Measurements from ENCODE around the gene CCDC172. TPM values are rescaled to one million over a fixed set of nuclear protein-coding genes. Genes with fewer than 3 reads are reported as not detected.

Gene CCDC172
- total RNA-seq, 1 donor from 2014 or later = not detected

GRCh38 chr10:116418389-116418788 is 94.1 kb downstream of the CCDC172 start:
- intact Hi-C loops (cut with DNase I) = no loop called here

GRCh38 chr10:116421815-116422214 is 97.6 kb downstream of the CCDC172 start:
- Histone ChIP-seq H3K4me3 (no peak overlapping the region), H3K9me3 (no peaks in the 10 kb centered on the region), H3K27ac (no peak overlapping the region), H3K27me3 (no peaks in the 10 kb centered on the region), H3K4me1 (no peaks in the 10 kb centered on the region), H3K36me3 (no peaks in the 10 kb centered on the region)
- no peak for DNase-seq (ENCODE audit: extremely low spot score in 2 of 2)
- intact Hi-C loops (cut with DNase I) = no loop called here
- TF ChIP-seq CTCF (IDR thresholded peaks at IDR 0.05) = no peak

More at GRCh38 chr10:116418389-116418788, 94.1 kb downstream of the CCDC172 start:
- Histone ChIP-seq H3K36me3 (no peaks in the 10 kb centered on the region), H3K9me3 (no peaks in the 10 kb centered on the region), H3K27ac (no peak overlapping the region), H3K27me3 (no peaks in the 10 kb centered on the region), H3K4me3 (no peak overlapping the region), H3K4me1 (no peaks in the 10 kb centered on the region)
- no peak for TF ChIP-seq POLR2A (IDR thresholded peaks at IDR 0.05)
- no peak for TF ChIP-seq CTCF (IDR thresholded peaks at IDR 0.05)
- no peak for TF ChIP-seq POLR2AphosphoS5 (IDR thresholded peaks at IDR 0.05; ENCODE audit: insufficient read depth in 1 of 2, low read depth in 1 of 2)
- DNase-seq (ENCODE audit: extremely low spot score in 2 of 2) = no peak

GRCh38 chr10:116427671-116428070 is 103.4 kb downstream of the CCDC172 start, which contains the start of gene PNLIPRP3:
Gene PNLIPRP3, plus strand, starts transcription at chr10:116427847. Its CDS starts 166 bp downstream, at chr10:116428013.
- Histone ChIP-seq H3K27ac (no peak within 1 kb of the TSS), H3K27me3 (no peaks in the 10 kb centered on the region), H3K36me3 (no peaks in the 10 kb centered on the region), H3K4me3 (no peak within 1 kb of the TSS), H3K4me1 (no peaks in the 10 kb centered on the region), H3K9me3 (no peaks in the 10 kb centered on the region)
- DNase-seq (ENCODE audit: extremely low spot score in 2 of 2) = no peak
- no peak for TF ChIP-seq CTCF (IDR thresholded peaks at IDR 0.05)
- TF ChIP-seq POLR2AphosphoS5 (IDR thresholded peaks at IDR 0.05; ENCODE audit: insufficient read depth in 1 of 2, low read depth in 1 of 2) = no peak
- no peak for TF ChIP-seq POLR2A (IDR thresholded peaks at IDR 0.05)
- intact Hi-C loops (cut with DNase I) = no loop called here

GRCh38 chr10:116429288-116429977 is 105.2 kb downstream of the CCDC172 start:
- no peak for DNase-seq (ENCODE audit: extremely low spot score in 2 of 2)
- no peaks in the 10 kb centered on the region for H3K4me1 ChIP-seq
- intact Hi-C loops (cut with DNase I) = no loop called here
- peak overlapping the region in 1 of 2 donors; percentile 6 for H3K4me3 ChIP-seq
- no peaks in the 10 kb centered on the region for H3K27me3 ChIP-seq
- peak overlapping the region; percentile 50 for H3K27ac ChIP-seq
- TF ChIP-seq POLR2A (IDR thresholded peaks at IDR 0.05) (no peak), CTCF (IDR thresholded peaks at IDR 0.05) (no peak), POLR2AphosphoS5 (IDR thresholded peaks at IDR 0.05; ENCODE audit: insufficient read depth in 1 of 2, low read depth in 1 of 2) (no peak)
- no peaks in the 10 kb centered on the region for H3K36me3 ChIP-seq
- no peaks in the 10 kb centered on the region for H3K9me3 ChIP-seq

Small RNA genes lying within 50 kb of the gene (small RNA-seq; reads per million reads assigned to genes)
- gene SNRPGP6 = not detected

Other genes starting within 250 kb of the CCDC172 start
- 57.7 TPM for gene GFRA1, start 51.2 kb upstream of the CCDC172 start, total RNA-seq
- gene PNLIPRP3, start 103.4 kb downstream of the CCDC172 start, total RNA-seq = 2.2 TPM
- not detected for gene PNLIP, start 221.5 kb downstream of the CCDC172 start, total RNA-seq